Measurements from ENCODE around the gene KIRREL3.

DNA sequence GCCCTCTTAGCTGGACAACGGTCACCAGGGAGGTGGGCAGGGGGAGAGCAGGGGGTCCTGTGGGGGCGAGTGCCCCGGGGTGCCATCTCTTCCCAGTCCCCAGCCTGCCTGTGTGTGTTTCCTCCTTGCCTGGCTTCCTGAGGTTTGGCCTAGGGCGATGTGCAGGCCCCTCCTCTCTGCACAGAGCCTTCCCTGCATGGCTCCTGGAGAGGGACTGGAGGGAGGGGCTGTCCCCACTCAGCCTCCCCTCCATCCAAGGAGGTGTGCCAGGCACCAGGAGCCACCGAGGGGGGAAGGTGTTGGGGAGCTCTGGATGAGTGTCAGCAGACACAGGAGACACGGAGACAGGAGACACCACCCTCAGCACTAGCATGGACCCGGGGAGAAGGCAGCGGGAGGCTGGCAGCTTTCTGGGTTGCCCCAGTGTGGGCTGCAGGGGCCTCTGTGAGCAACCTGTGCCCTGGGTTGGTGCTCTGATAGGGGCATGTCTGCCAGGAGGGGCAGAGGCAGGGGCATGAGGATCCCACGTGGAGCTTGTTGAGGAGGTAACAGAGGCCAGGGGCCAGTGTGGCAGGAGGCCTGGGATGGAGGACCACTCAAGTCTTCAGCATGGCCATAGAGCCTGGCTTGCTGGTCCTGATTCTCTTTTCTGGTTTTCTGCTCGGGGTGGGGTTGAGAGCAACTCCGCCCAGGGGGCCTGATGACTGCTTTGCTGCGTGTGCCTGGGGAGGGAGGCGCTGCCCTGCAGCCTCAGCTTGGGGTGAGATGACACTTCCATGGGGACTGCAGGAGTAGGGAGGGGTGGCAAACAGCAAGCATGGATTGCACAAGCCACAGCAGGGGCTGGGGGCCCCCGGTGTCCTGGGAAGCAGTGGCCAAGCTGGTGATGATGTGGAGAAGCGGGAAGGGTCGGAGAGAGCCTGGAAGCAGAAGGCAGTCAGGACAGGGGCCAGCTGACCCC, 566.3 kb downstream of the KIRREL3 start:
- TF ChIP-seq POLR2AphosphoS5 (IDR thresholded peaks at IDR 0.05) (no peak), POLR2A (IDR thresholded peaks at IDR 0.05) (no peak)
- TF ChIP-seq, protein P1, sequence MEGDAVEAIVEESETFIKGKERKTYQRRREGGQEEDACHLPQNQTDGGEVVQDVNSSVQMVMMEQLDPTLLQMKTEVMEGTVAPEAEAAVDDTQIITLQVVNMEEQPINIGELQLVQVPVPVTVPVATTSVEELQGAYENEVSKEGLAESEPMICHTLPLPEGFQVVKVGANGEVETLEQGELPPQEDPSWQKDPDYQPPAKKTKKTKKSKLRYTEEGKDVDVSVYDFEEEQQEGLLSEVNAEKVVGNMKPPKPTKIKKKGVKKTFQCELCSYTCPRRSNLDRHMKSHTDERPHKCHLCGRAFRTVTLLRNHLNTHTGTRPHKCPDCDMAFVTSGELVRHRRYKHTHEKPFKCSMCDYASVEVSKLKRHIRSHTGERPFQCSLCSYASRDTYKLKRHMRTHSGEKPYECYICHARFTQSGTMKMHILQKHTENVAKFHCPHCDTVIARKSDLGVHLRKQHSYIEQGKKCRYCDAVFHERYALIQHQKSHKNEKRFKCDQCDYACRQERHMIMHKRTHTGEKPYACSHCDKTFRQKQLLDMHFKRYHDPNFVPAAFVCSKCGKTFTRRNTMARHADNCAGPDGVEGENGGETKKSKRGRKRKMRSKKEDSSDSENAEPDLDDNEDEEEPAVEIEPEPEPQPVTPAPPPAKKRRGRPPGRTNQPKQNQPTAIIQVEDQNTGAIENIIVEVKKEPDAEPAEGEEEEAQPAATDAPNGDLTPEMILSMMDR (IDR thresholded peaks at IDR 0.05): no peak
